Fibroblast of lung (primary cell): ENCODE results near the gene FAM135A. TPM values are rescaled to one million over a fixed set of nuclear protein-coding genes. Genes with fewer than 3 reads are reported as not detected.

ENCODE experiments used
- DNase-seq, 2 donors: peaks; one replicate each; pipeline versions ENCODE4 v3.0.0 to v3.0.0-alpha.2; 2010; ENCODE audit warnings: low read depth in 2 of 2
- H2AFZ ChIP-seq: 2 replicates; pipeline ENCODE4 v1.5.1; 2012; ENCODE audit warnings: low read length, control low read depth, inconsistent platforms
- H3K27ac ChIP-seq: 2 replicates; pipeline ENCODE4 v1.5.1; 2011; ENCODE audit warnings: low read length, control low read depth; ENCODE audit not compliant: insufficient read depth
- H3K27me3 ChIP-seq: 2 replicates; pipeline ENCODE4 v1.5.1; 2011; ENCODE audit warnings: mild to moderate bottlenecking, low read length; ENCODE audit not compliant: control insufficient read depth, insufficient read depth
- H3K36me3 ChIP-seq: 2 replicates; pipeline ENCODE4 v1.5.1; 2011; ENCODE audit warnings: low read length; ENCODE audit not compliant: control insufficient read depth, insufficient read depth
- H3K4me1 ChIP-seq: 2 replicates; pipeline ENCODE4 v1.5.1; 2011; ENCODE audit warnings: low read length; ENCODE audit not compliant: control insufficient read depth, insufficient read depth; ENCODE audit errors: extremely low read depth
- H3K4me2 ChIP-seq: 2 replicates; pipeline ENCODE4 v1.5.1; 2011; ENCODE audit warnings: low read length, control low read depth; ENCODE audit not compliant: insufficient read depth; ENCODE audit errors: extremely low read depth
- H3K4me3 ChIP-seq, 4 experiments: fragments of 200-600 bp in 1 of 4; sonication (generic) in 1 of 4; replicated peaks in 1 of 4; 2 replicates each; pipeline ENCODE4 v1.5.1; 2011 to 2016; ENCODE audit warnings: low read length in 4 of 4, low read depth in 3 of 4, mild to moderate bottlenecking in 3 of 4, control low read depth in 2 of 4, inconsistent platforms in 1 of 4, mixed read lengths in 1 of 4; ENCODE audit not compliant: insufficient read depth in 1 of 4; ENCODE audit errors: control extremely low read depth in 1 of 4
- H3K79me2 ChIP-seq: 2 replicates; pipeline ENCODE4 v1.5.1; 2012; ENCODE audit warnings: mild to moderate bottlenecking, low read length, inconsistent platforms; ENCODE audit not compliant: control insufficient read depth, insufficient read depth
- H3K9ac ChIP-seq: 2 replicates; pipeline ENCODE4 v1.5.1; 2011; ENCODE audit warnings: mild to moderate bottlenecking, low read length, control low read depth; ENCODE audit not compliant: insufficient read depth
- H3K9me3 ChIP-seq: 2 replicates; pipeline ENCODE4 v1.5.1; 2012; ENCODE audit warnings: low read depth, low read length; ENCODE audit not compliant: control insufficient read depth, insufficient read depth
- H4K20me1 ChIP-seq: 2 replicates; pipeline ENCODE4 v1.5.1; 2011; ENCODE audit warnings: low read length; ENCODE audit not compliant: control insufficient read depth, insufficient read depth; ENCODE audit errors: extremely low read depth
- CTCF ChIP-seq, 2 donors: IDR thresholded peaks in 1 of 2; conservative IDR thresholded peaks in 1 of 2; 1 replicate in 1 of 2; 2 replicates in 1 of 2; pipeline ENCODE4 v1.5.1; 2011 to 2012; ENCODE audit warnings: low read length in 2 of 2, control low read depth in 1 of 2, inconsistent platforms in 1 of 2, low read depth in 1 of 2, mild to moderate bottlenecking in 1 of 2
- EZH2 ChIP-seq: IDR thresholded peaks from 2 replicates; pipeline ENCODE4 v1.5.1; 2012; ENCODE audit warnings: low read length, control low read depth, mild to moderate bottlenecking; ENCODE audit errors: missing control alignments
- polyA plus RNA-seq, 2 donors: library from polyadenylated mRNA; depleted of rRNA in 1 of 2; stranded (reverse) in 1 of 2; unstranded in 1 of 2; fragments of >200 nt; gene quantifications; 2 replicates each; pipeline ENCODE4 v1.2.1, GENCODE V29; 2011 to 2012; ENCODE audit warnings: missing spikeins in 1 of 2
- total RNA-seq: library from RNA; depleted of rRNA; stranded (reverse); fragments of >200 nt; gene quantifications from 2 replicates; pipeline ENCODE4 v1.2.1, GENCODE V29; 2014

Gene FAM135A
- total and polyA plus RNA-seq, 2 donors (not counting 1 experiment from before 2014, with no cell fraction given) = 7.1 to 10.2 TPM

GRCh38 chr6:70415247-70415646 lies 1.9 kb downstream of the FAM135A start:
- Histone ChIP-seq H4K20me1 (no peaks in the 10 kb centered on the region), H3K4me3 (peak overlapping the region in 1 of 4 experiments; percentile 95), H3K27me3 (no peaks in the 10 kb centered on the region), H2AFZ (no peak overlapping the region), H3K36me3 (no peaks in the 10 kb centered on the region), H3K79me2 (no peaks in the 10 kb centered on the region), H3K27ac (no peak overlapping the region), H3K4me1 (peaks cover 4% of the 10 kb centered on the region), H3K9me3 (no peaks in the 10 kb centered on the region), H3K4me2 (no peak overlapping the region), H3K9ac (no peak overlapping the region)
- no peak for TF ChIP-seq EZH2
- no peak for TF ChIP-seq CTCF (conservative IDR thresholded peaks at IDR 0.05 in 1 of 2, IDR thresholded peaks at IDR 0.05 in 1 of 2; ENCODE audit: low read depth in 1 of 2, low read length in 2 of 2)
- DNase-seq = no peak

- H3K9ac ChIP-seq = no peak overlapping the region
- TF ChIP-seq CTCF (conservative IDR thresholded peaks at IDR 0.05 in 1 of 2, IDR thresholded peaks at IDR 0.05 in 1 of 2; ENCODE audit: low read depth in 1 of 2, low read length in 2 of 2) (no peak), EZH2 (no peak)
- peak overlapping the region in 1 of 4 experiments; percentile 95 for H3K4me3 ChIP-seq
- H3K79me2 ChIP-seq = no peaks in the 10 kb centered on the region
- H3K27ac ChIP-seq = no peak overlapping the region
- peak in 1 of 2 donors; percentile 8 for DNase-seq
- no peaks in the 10 kb centered on the region for H3K9me3 ChIP-seq
- no peaks in the 10 kb centered on the region for H3K27me3 ChIP-seq
- H3K4me2 ChIP-seq = no peak overlapping the region
- no peaks in the 10 kb centered on the region for H3K36me3 ChIP-seq
- no peak overlapping the region for H2AFZ ChIP-seq
- H4K20me1 ChIP-seq = no peaks in the 10 kb centered on the region
- peaks cover 4% of the 10 kb centered on the region for H3K4me1 ChIP-seq
Measured at GRCh38 chr6:70415660-70416059, 2.4 kb downstream of the FAM135A start.

GRCh38 chr6:70421509-70421908 lies 8.2 kb downstream of the FAM135A start:
- Histone ChIP-seq H3K79me2 (no peaks in the 10 kb centered on the region), H2AFZ (no peak overlapping the region), H3K9me3 (no peaks in the 10 kb centered on the region), H3K9ac (no peak overlapping the region), H3K4me3 (no peak overlapping the region), H3K4me1 (no peaks in the 10 kb centered on the region), H3K36me3 (no peaks in the 10 kb centered on the region), H3K27me3 (no peaks in the 10 kb centered on the region), H3K27ac (no peak overlapping the region), H3K4me2 (no peak overlapping the region), H4K20me1 (no peaks in the 10 kb centered on the region)
- TF ChIP-seq CTCF (conservative IDR thresholded peaks at IDR 0.05 in 1 of 2, IDR thresholded peaks at IDR 0.05 in 1 of 2; ENCODE audit: low read depth in 1 of 2, low read length in 2 of 2) (no peak), EZH2 (no peak)
- DNase-seq = no peak
